Measurements from ENCODE around the gene POP7.

DNA sequence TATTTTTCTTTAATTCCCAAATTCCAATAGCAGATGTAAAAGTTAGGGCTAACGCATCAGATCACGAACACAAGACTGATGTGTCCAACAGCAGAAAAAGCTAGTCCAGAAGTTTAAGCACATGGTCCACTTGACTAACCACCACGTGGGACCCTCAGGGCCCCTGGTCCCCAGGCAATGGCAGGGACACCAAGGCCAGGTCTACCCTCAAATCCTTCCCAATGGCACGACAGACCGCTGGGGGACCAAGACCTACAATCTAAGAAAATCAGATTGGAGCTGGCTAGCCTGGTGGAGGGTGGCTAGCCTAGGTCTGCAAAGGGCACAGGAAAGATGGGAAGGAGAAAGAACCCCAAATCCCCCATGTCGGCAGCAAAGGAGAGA lies 13.4 kb upstream of the POP7 start:
- TF ChIP-seq POLR2AphosphoS5 (IDR thresholded peaks at IDR 0.05; ENCODE audit: low read depth, low read length): no peak
- no peak for TF ChIP-seq SIN3A (IDR thresholded peaks at IDR 0.05; ENCODE audit: borderline replicate concordance, insufficient read depth, low read depth, low read length)
- TF ChIP-seq, protein P1, sequence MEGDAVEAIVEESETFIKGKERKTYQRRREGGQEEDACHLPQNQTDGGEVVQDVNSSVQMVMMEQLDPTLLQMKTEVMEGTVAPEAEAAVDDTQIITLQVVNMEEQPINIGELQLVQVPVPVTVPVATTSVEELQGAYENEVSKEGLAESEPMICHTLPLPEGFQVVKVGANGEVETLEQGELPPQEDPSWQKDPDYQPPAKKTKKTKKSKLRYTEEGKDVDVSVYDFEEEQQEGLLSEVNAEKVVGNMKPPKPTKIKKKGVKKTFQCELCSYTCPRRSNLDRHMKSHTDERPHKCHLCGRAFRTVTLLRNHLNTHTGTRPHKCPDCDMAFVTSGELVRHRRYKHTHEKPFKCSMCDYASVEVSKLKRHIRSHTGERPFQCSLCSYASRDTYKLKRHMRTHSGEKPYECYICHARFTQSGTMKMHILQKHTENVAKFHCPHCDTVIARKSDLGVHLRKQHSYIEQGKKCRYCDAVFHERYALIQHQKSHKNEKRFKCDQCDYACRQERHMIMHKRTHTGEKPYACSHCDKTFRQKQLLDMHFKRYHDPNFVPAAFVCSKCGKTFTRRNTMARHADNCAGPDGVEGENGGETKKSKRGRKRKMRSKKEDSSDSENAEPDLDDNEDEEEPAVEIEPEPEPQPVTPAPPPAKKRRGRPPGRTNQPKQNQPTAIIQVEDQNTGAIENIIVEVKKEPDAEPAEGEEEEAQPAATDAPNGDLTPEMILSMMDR (IDR thresholded peaks at IDR 0.05): no peak
- no peak for TF ChIP-seq TCF7L2 (IDR thresholded peaks at IDR 0.05; ENCODE audit: low read depth, low read length)
